HG03066 (cell line): ENCODE results near the gene METTL25B.
A peak's percentile ranks its signal among the peaks of the same experiment; 100 is the strongest.

ENCODE experiments used
- ATAC-seq: cut with Tn5 transposase; IDR thresholded peaks from one replicate; pipeline ENCODE4 v1.9.1; 2021; ENCODE audit warnings: low read depth; ENCODE audit not compliant: unreplicated experiment

The METTL25B gene

DNA sequence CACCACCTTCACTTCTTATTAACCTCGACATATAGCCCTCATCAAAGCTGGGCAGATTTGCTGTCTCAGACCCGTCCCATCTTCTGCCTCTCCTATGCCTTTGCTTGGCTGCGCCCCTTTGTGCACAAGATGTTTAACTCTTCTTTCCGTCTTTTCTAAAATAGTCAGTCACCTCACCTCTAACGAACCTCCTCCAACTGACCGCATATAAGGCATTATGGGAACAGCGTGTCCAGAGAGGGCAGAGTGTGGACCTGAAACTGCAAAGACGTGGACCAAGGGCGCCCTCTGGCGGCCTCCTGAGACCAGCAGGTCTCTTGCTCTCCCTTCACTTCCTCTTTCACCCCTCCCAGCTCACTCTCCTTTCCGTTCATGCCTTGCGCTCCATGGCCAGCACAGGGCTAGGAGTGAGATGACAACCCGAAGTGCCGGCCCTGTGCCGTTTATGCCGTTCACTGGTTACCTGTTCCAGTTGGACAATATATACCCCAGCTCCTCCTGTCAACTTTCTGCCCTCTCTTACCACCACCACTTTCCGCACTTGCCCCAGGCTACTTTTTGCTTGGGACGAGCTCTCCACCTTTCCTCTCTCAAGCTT is 2.5 kb upstream of the METTL25B start:
- peak; percentile 37 for ATAC-seq

DNA sequence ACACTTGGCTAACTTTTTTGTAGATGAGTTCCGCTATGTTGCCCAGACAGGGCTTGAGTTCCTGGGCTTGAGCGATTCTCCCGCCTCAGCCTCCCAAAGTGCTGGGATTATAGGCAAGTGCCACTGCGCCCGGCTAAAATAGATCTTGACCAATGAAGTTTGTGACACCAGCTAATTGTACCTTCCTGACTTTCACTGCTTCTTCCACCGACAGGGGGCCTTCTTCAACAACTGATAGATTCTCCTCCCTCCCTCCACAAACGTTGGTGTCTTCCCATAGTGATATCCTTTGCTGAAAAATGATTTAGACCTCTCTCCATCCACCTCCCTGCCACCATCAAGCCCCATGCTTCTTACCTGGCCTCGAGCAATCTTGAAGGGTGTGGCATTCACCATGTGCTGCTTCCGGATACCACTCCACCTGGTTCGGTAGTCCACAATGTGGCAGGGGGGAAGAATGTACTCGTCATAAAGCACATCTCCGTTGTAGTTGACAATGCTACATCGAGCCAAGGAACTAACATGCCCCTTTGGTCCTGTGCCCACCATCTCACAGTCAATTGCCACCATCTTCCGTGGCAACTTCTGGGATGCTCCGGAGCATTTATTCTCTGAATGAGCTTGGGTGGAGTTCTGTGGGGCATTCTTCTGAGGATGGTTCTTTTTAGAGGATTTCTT is 1.6 kb upstream of the METTL25B start:
- ATAC-seq: no peak

DNA sequence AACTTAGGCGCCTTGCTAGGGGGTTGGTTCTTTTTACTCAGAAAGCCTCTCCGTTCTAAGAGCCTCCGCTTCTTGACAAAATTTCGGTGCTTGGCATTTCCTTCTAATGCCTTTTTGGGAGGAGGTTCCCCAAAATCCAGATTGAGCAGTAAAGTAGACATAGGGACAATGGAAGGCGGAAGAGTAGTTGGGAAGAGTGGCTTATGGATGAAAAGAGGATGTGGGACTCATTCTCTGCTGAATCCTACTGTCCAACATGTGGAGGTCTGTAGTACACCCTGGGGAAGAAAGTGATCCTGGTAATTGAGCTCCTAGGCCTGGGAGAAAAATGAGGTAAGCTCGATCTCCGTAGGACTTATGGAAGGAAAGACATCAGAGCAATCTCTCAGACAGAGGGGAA is 777 bp upstream of the METTL25B start:
- ATAC-seq: no peak

DNA sequence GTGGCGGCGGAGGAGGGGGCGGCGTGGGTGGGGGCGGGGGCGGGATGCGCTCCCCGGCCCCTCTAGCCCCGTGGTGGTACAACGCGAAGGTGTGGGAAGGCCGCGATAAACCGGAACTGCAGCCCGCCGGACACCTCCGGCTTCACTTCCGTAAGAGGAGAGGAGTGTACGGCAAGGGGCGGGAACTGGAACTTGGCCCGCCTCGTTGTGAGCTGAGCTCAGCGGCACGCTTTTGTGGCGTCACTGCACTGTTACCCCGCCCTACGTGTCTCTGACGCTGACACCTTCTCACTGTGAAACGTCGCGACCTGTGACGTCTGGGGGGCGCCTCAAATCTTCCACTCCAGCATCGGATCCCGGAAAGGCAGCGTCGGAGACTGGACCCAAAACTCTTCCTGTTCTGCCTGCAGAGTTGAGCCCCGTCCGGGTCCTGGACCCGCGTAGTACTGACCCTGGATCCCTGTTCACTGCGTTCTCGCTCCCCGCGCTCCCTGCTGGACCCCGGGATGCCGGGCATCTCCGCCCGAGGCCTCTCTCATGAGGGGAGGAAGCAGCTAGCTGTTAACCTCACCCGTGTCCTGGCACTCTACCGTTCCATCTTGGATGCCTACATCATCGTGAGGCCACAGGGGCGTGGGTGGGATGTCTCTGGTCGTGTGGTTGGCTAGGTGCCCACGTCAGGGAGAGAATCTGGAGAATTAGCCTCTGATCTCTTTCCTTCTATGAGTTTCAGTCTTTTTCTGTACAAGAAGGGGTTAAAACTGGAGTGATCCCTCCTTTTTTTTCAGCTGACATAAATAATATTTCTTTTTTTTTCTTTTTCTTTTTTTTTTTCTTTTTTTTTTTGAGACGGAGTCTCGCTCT is 562 bp downstream of the METTL25B start, which contains the start of gene ISG20L2:
Gene ISG20L2 (minus strand): TSS at position 168 of the 864 bp plus-strand sequence. CDS start 1,114 bp downstream, outside the sequence.
- ATAC-seq: peak; percentile 88

DNA sequence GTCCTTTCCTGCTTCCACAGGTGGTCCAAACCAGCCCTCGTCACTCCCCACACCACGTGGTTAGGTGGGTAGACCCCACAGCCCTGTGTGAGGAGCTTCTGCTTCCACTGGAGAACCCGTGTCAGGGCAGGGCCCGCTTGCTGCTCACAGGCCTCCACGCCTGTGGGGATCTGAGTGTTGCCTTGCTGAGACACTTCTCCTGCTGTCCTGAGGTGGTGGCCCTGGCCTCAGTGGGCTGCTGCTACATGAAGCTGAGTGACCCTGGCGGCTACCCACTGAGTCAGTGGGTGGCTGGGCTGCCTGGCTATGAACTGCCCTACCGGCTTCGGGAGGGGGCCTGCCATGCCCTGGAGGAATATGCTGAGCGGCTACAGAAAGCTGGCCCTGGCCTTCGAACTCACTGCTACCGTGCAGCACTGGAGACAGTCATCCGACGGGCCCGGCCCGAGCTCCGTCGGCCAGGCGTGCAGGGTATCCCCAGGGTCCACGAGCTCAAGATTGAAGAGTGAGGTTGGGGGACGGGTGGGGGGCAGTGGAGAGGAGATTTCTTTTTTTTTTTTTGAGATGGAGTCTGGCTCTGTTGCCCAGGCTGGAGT is 5.8 kb downstream of the METTL25B start:
- no peak for ATAC-seq

DNA sequence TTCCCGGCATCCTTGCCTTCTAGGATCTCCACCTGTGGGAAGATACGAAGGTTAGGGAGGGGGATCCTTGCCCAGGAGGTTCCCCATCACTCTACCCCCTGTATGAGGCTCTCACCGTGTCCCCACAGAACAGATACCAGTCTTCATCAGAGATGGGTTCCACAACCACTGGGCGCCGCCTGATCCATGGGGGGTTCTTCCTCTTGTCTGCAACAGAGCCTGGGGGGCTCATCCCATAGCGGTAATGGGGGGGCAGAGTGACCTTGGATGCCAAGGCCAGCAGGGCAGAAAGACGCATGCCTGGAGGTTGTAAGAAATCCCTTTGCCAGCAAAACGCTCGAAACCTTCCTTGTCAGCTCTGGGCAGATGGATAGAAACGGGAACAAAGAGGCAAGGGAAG is 10.1 kb downstream of the METTL25B start:
- ATAC-seq: no peak

DNA sequence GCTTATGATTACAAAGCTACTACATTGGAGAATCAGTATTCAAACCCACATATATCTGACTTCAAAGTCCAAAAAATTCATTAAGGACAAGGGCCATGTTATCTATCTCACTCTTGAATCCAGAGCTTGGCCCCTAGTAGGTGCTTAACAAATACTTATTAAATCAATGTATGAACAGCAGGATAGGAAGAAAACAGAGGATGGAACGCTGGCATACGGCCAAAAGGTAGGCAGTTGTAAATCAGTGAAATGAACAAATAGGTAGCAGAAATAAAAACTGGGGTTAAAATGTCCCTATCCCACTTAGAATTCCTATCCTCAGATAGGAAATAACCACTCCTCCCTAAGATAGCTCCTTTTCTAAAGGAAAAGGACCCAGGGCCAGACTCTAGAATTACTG is 10.6 kb downstream of the METTL25B start:
- ATAC-seq: no peak

DNA sequence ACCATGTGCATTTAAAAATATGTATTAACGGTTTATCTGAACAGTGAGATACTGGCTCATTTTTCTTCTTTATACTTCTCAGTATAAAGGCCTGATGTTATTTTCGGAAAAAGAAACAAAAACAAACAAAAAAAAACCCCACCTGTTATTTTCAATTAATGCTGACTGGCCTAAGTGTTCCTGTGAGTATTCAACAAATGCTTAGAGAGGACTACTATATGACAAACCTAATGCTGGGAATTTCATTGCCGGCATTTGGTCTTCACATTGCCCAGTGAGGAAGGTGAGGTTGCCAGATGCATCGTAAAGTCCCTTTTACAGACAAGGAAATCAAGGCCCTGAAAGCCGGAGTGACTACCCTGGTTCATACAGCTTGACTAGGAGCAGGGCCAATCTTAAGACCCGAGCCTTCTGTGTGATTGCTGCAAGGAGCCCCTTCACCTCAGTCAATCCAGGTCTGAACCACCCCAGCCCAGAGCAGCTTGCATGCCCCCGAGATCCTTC is 12.0 kb downstream of the METTL25B start:
- ATAC-seq: no peak

DNA sequence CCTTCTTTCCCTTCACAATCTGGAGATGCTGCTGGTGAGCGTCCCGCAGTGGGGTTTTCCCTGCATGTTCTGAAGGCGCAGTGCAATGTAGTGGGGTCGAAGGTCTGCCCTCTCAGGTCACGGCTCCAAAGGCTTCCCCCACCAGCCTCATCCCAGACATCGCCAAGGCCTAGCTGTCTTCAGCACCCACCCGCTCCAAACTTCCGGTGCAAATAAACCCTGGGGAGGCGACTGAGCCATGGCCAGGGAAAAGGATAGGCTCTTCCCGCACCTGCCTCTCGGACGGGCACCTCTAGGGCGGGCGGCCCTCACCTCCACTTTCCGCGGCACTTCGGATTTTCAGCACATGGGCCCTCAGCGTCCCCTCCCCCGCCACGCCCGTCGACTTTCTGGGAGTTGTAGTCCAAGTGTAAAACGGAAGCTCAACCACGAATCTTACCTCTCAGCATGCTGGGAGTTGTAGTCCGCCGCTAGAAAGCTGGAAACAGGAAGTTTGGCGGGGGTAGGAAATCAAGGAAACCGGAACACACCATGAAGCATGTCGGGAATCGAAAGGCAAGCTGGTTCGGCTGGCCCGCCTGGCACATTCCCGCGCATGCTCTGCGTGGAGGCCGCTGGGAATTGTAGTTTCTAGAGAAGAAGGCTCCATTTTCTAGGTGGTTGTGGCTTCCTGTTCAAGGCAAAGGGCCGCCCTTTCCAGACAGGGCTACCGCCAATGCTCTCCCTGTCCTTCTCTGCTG is 12.6 kb downstream of the METTL25B start, which contains the start of gene MRPL24:
Gene MRPL24 (minus strand): TSS at position 348 of the 740 bp plus-strand sequence. CDS start 2,384 bp downstream, outside the sequence.
- peak; percentile 79 for ATAC-seq

DNA sequence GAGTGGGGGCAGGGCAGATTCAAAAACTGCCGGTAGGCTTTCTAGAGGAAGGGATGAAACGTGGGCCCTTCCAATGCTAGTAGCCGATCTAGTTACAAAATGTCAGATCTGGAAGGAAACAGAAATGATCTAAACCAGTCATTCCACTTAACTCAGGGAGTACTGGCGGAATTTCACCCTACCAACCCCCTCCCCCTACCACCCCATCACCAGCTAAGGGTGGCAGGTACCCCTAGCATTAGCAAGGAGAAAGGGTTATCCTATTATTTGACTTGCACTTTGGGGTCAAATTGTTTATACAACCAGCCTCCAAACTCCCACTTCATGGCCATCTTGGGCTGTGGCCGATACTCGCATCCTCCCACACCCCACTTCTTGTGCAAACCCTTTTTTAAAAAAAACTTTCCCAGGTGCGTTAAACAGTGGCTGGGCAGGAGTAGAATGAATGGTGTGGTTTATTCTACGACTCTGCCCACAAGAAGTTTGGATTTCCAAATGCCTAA is 13.3 kb downstream of the METTL25B start:
- peak; percentile 2 for ATAC-seq

DNA sequence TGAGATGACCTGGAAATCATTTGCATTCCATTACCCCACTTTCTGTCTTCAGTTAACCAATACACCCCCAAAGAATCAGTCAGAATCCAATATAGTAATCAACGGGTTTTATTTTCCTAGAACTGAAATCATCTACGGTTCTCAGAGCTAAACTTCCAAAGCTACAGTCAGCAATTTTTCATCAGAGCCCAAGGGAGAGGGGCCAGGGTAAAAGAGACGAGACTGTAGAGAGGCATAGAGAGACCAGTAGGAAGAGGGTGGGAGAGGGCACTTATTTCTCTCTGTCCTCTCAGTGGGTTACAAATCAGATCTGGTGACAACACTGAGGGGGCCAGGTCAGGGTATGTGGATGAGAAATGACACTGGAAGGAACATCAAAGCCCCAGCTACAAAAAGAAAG is 13.7 kb downstream of the METTL25B start:
- ATAC-seq: no peak

DNA sequence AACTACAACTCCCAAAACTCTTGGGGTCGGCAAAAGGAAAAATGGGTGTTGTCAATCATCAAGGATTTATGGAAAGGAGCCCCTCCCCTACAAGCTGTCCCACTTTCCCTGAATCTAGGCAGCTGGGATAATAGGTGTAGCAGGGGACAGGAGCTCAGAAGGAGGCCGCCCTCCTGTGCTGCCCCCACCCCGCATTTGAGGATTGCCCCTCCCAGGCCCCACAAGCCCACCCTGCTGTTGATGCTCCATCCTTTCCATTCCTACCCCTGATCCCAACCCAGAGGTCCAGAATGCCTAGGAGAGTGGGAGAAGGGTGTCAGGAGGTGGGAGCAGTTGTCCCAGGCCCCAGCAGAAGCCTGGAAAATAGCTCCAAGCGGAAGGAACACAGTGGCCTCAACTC is 14.5 kb downstream of the METTL25B start:
- no peak for ATAC-seq

DNA sequence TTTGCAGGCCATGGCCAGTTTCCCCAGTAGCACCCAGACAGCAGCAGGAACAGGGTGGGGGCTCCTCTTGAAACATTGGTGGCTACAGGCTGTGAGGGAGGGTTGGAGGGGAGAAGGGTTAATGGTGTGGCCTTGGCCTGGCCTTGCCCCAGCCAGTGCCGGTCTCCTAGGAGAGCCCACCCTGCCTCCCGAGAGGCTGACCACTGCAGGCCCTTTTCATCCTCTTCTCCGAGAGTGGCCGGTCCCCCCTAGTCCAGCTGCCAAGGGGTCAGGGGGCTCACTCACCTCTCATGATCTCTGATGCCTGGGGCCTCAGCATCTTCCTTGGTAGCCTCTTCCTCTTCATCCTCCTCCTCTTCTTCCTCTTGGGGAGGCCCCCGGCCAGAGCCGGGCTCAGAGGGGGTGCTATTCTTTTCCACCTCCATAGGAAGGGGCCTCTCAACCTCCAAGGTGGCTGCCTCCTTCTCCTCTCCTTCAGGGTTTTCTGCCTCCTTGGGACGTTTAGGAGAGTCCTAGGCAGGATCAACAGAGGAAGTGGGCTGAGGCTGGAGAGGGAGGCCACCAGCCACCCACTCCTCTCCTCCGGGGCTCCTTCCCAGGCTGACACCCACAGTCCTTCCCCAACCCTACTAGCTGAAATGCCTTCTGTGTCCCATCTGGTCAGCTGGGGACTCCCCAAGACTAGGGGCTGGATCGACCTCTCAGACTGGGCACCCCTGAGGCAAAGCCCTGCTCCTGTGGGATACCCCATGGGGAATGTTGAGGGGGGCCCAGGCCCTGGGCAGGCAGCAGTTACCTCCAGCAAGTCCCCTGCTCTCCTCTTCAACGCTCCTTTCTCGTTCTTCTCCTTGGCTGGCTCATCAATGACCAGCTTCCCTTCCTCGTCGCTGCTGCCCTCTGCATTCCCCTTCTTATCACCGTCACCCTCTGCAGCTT is 15.4 kb downstream of the METTL25B start:
- ATAC-seq: no peak

DNA sequence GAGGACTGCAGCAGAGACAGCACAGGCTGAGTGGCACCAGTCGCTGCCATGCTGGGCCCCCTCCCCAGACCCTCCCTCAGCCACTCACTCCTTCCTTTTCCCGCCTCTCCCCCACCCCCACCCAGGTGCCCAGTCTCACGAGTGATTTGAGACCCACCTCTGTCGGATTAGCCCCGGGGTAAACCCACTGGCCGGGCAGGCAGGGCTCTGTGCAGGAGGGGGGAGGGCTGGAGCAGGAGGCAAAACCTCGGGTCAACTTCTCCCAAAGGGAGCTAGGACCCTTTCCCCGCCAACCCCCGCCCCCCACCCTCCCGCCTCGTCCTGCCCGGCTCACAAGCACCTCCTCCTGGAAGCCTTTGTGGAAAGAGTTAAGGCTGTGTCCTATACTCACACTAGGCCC is 16.1 kb downstream of the METTL25B start:
- ATAC-seq: no peak

DNA sequence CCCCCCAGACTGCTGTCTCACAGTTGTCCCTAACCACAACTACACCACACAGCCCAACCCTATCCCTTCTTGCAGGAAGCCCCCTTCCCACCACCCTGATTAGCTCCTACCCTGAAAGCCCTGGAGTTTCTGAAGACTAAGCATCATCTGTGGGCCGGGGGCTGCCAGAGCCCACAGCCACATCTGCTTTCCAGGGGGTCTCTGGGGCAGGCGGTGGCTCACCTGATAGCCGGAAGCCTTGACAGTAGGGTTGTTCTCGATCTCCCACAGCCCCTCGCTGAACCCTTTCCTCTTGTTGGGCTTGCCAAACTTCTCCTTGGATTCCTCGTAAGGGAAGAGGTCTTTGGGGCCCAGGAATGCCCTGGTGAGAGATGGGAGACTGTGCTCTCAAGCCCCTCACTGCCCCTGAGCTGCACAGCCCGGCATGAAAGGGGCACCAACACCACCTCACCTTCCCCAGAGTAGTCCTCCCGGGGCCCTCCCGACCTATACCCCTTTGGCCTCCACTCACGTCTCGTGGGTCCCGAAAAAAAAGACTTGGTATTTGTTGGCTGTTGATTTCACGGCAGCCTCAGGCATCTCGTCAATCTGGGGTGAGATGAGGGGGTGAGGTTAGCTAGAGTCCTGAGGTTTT is 16.6 kb downstream of the METTL25B start:
- no peak for ATAC-seq

DNA sequence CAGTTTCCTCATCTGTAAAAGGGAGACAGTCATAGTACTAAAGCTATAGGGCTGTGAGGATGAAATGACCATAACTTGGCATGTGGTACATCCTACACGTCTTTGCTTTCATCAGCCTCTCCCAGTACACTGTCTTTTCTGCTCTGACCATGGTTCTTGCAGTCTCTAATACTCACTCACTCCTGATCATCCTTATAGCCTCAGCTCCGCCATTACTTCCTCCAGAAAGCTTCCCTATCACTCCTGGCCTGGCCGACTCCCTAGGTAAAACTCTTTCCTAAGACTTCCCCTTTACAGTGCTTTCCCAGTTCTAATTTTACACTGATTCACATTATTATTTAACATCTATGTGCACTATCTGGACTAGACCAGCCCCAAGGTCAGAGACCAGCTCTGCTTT is 17.6 kb downstream of the METTL25B start:
- ATAC-seq: no peak

DNA sequence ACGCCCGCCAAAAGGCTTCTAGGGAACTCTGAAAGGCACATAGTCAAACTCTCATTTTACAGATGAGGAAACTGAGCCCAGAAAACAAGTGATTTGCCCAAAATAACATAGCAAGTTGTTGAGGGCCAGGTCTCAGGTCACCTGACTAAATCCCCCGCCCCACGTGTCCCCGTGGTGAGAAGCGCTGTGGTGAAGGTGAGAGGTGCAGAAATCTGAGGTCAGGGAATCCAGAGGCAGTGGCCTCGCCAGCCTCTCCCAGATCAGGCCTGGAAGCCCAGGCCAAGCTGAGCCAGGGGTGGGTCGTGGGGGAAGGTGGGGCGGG is 18.1 kb downstream of the METTL25B start:
- no peak for ATAC-seq
